GM12878 (cell line): ENCODE data around the gene LDLRAD4.
"Not testable (repeated sequence)": the region's sequence is repeated elsewhere in the genome, so short reads cannot be mapped to it uniquely, and the experiment has no call there.

Experiments
- BCL11A ChIP-seq: IDR thresholded peaks from 2 replicates; pipeline ENCODE4 v1.6.1; 2011; ENCODE audit warnings: low read depth, low read length
- ESRRA ChIP-seq: IDR thresholded peaks from 2 replicates; pipeline ENCODE4 v1.6.1; 2012; ENCODE audit warnings: mild to moderate bottlenecking, low read length, improper control_type of control experiment
- JUND ChIP-seq: IDR thresholded peaks from 2 replicates; pipeline ENCODE4 v1.6.1; 2012; ENCODE audit warnings: low read depth, mild to moderate bottlenecking, low read length, improper control_type of control experiment, moderate library complexity
- KDM1A ChIP-seq: fragments of 200-600 bp; sonication (generic); IDR thresholded peaks from 2 replicates; pipeline ENCODE4 v1.6.1; 2016; ENCODE audit warnings: borderline replicate concordance
- MXI1 ChIP-seq: fragments of 150-350 bp; IDR thresholded peaks from 2 replicates; pipeline ENCODE4 v1.6.1; 2011; ENCODE audit warnings: low read depth, mild to moderate bottlenecking, inconsistent platforms, low read length, improper control_type of control experiment
- PBX3 ChIP-seq: IDR thresholded peaks from 2 replicates; pipeline ENCODE4 v1.6.1; 2011; ENCODE audit warnings: mild to moderate bottlenecking, low read depth, low read length, moderate library complexity; ENCODE audit not compliant: insufficient replicate concordance
- RAD21 ChIP-seq: IDR thresholded peaks from 2 replicates; pipeline ENCODE4 v1.6.1; 2011; ENCODE audit warnings: mild to moderate bottlenecking, low read depth, low read length, moderate library complexity; ENCODE audit not compliant: insufficient read depth
- SIN3A ChIP-seq: IDR thresholded peaks from 2 replicates; pipeline ENCODE4 v1.6.1; 2012; ENCODE audit warnings: low read depth, low read length, improper control_type of control experiment
- SIX5 ChIP-seq: IDR thresholded peaks from 2 replicates; pipeline ENCODE4 v1.6.1; 2011; ENCODE audit warnings: mild to moderate bottlenecking, low read depth, low read length, moderate library complexity; ENCODE audit not compliant: severe bottlenecking
- SMC3 ChIP-seq: IDR thresholded peaks from 2 replicates; pipeline ENCODE4 v1.6.1; 2011; ENCODE audit warnings: low read length, improper control_type of control experiment, borderline replicate concordance
- SUZ12 ChIP-seq: fragments of 200-600 bp; sonication (generic); IDR thresholded peaks from one replicate; pipeline ENCODE4 v1.6.1; 2018; ENCODE audit warnings: antibody characterized with exemption, mild to moderate bottlenecking; ENCODE audit not compliant: unreplicated experiment
- TF ChIP-seq, protein P1 (sequence below), 3 experiments: IDR thresholded peaks in 2 of 3; conservative IDR thresholded peaks in 1 of 3; 2 replicates each; pipeline ENCODE4 v1.5.1; 2011; ENCODE audit warnings: low read depth in 3 of 3, low read length in 3 of 3, mild to moderate bottlenecking in 3 of 3, control low read depth in 2 of 3, moderate library complexity in 2 of 3, inconsistent platforms in 1 of 3, mixed read lengths in 1 of 3; ENCODE audit not compliant: control insufficient read depth in 2 of 3, insufficient read depth in 1 of 3; ENCODE audit errors: extremely low read depth in 1 of 3
- TF ChIP-seq, protein P2 (sequence below): IDR thresholded peaks from 2 replicates; pipeline ENCODE4 v1.6.1; 2011; ENCODE audit warnings: low read depth, low read length, improper control_type of control experiment, borderline replicate concordance

GRCh38 chr18:13476312-13476711 is 257.8 kb downstream of the LDLRAD4 start:
- TF ChIP-seq, protein P1, sequence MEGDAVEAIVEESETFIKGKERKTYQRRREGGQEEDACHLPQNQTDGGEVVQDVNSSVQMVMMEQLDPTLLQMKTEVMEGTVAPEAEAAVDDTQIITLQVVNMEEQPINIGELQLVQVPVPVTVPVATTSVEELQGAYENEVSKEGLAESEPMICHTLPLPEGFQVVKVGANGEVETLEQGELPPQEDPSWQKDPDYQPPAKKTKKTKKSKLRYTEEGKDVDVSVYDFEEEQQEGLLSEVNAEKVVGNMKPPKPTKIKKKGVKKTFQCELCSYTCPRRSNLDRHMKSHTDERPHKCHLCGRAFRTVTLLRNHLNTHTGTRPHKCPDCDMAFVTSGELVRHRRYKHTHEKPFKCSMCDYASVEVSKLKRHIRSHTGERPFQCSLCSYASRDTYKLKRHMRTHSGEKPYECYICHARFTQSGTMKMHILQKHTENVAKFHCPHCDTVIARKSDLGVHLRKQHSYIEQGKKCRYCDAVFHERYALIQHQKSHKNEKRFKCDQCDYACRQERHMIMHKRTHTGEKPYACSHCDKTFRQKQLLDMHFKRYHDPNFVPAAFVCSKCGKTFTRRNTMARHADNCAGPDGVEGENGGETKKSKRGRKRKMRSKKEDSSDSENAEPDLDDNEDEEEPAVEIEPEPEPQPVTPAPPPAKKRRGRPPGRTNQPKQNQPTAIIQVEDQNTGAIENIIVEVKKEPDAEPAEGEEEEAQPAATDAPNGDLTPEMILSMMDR (IDR thresholded peaks at IDR 0.05 in 2 of 3, conservative IDR thresholded peaks at IDR 0.05 in 1 of 3; ENCODE audit: control insufficient read depth in 2 of 3, extremely low read depth in 1 of 3, insufficient read depth in 1 of 3, low read depth in 3 of 3, low read length in 3 of 3) = not testable (repeated sequence)
- not testable (repeated sequence) for TF ChIP-seq SIN3A, PBX3, BCL11A, SMC3, SUZ12, MXI1, SIX5, KDM1A, ESRRA, JUND, RAD21
- TF ChIP-seq, protein P2, sequence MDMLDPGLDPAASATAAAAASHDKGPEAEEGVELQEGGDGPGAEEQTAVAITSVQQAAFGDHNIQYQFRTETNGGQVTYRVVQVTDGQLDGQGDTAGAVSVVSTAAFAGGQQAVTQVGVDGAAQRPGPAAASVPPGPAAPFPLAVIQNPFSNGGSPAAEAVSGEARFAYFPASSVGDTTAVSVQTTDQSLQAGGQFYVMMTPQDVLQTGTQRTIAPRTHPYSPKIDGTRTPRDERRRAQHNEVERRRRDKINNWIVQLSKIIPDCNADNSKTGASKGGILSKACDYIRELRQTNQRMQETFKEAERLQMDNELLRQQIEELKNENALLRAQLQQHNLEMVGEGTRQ = not testable (repeated sequence)
